IPS-NIHi7 (cell line): ENCODE measurements around the gene STPG2.
A peak's percentile ranks its signal among the peaks of the same experiment; 100 is the strongest.

ENCODE experiments used
- DNase-seq: peaks from one replicate; pipeline ENCODE4 v3.0.0; 2012; ENCODE audit warnings: mixed read lengths; ENCODE audit errors: extremely low spot score

Gene STPG2

GRCh38 chr4:97828646-97829045, 314.6 kb downstream of the STPG2 start:
- DNase-seq: no peak

GRCh38 chr4:97819294-97819693, 324.0 kb downstream of the STPG2 start:
- no peak for DNase-seq

GRCh38 chr4:97812768-97813167, 330.5 kb downstream of the STPG2 start:
- no peak for DNase-seq

- no peak for DNase-seq
Observed at GRCh38 chr4:97786306-97786920, 356.9 kb downstream of the STPG2 start.

- DNase-seq: no peak
Observed at GRCh38 chr4:97778174-97778573, 365.1 kb downstream of the STPG2 start.

GRCh38 chr4:97774347-97774989, 368.8 kb downstream of the STPG2 start:
- no peak for DNase-seq

GRCh38 chr4:97770222-97770621, 373.1 kb downstream of the STPG2 start:
- no peak for DNase-seq

- peak; percentile 13 for DNase-seq
Observed at GRCh38 chr4:97762115-97762512, 381.2 kb downstream of the STPG2 start.

- DNase-seq: no peak
Observed at GRCh38 chr4:97761445-97762114, 381.7 kb downstream of the STPG2 start.

- DNase-seq: no peak
Observed at GRCh38 chr4:97759785-97760184, 383.5 kb downstream of the STPG2 start.

GRCh38 chr4:97752599-97752998, 390.7 kb downstream of the STPG2 start:
- DNase-seq: no peak

- DNase-seq: no peak
Observed at GRCh38 chr4:97747945-97748344, 395.3 kb downstream of the STPG2 start.

GRCh38 chr4:97720869-97721432, 422.3 kb downstream of the STPG2 start:
- peak; percentile 10 for DNase-seq

GRCh38 chr4:97691111-97691605, 452.1 kb downstream of the STPG2 start:
- no peak for DNase-seq

GRCh38 chr4:97670703-97671269, 472.5 kb downstream of the STPG2 start:
- DNase-seq: no peak

- DNase-seq: no peak
Observed at GRCh38 chr4:97665553-97665952, 477.7 kb downstream of the STPG2 start.

GRCh38 chr4:97664741-97665140, 478.5 kb downstream of the STPG2 start:
- DNase-seq: no peak

GRCh38 chr4:97662133-97662532, 481.1 kb downstream of the STPG2 start:
- DNase-seq: no peak

GRCh38 chr4:97656044-97656720, 487.1 kb downstream of the STPG2 start:
- no peak for DNase-seq

GRCh38 chr4:97653701-97654100, 489.6 kb downstream of the STPG2 start:
- DNase-seq: peak; percentile 9

- DNase-seq: no peak
Observed at GRCh38 chr4:97646997-97647396, 496.3 kb downstream of the STPG2 start.
